ENCODE data around the gene WDR54. TPM values are rescaled to one million over a fixed set of nuclear protein-coding genes. Genes with fewer than 3 reads are reported as not detected.
"Not testable (repeated sequence)": the region's sequence is repeated elsewhere in the genome, so short reads cannot be mapped to it uniquely, and the experiment has no call there.

The WDR54 gene
- polyA plus RNA-seq, 3 donors, result 36.6 to 44.8 (median 43.2) TPM

GRCh38 chr2:74441170-74441689, 19.7 kb downstream of the WDR54 start:
- DNase-seq (ENCODE audit: extremely low read depth in 1 of 11, low read depth in 9 of 11, low spot score in 4 of 11), result no peak

GRCh38 chr2:74441690-74442482, 20.4 kb downstream of the WDR54 start, which contains the start of gene RTKN:
Gene RTKN, minus strand, starts transcription at chr2:74441937. Its CDS starts 121 bp downstream, at chr2:74441816.
- DNase-seq (ENCODE audit: extremely low read depth in 1 of 11, low read depth in 9 of 11, low spot score in 4 of 11), result peak in 2 of 11 donors; percentile 47 to 67

DNA sequence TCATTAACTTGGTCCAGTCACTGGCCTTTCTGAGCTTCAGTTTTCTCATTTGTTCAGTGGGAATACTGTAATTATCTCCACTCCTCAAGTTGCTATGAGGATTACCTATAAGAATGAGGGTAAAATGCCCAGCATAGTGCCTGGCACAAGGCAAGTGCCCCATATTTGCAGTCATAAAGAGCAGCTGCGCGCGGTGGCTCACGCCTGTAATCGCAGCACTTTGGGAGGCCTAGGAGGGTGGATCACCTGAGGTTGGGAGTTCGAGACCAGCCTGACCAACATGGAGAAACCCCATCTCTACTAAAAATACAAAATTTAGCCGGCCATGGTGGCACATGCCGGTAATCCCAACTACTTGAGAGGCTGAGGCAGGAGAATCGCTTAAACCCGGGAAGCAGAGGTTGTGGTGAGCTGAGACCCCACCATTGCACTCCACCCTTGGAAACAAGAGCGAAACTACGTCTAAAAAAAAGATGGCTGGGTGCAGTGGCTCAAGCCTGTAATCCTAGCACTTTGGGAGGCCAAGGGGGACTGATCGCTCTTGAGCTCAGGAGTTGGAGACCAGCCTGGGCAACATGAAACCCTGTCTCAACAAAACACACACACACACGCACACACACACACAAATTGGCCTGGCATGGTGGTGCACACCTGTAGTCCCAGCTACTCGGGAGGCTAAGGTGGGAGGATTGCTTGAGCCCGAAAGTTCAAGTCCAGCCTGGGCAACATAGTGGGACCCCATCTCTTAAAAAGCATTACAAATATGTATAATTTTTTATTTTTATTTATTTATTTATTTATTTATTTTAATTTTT, 21.2 kb downstream of the WDR54 start:
- not testable (repeated sequence) for DNase-seq (ENCODE audit: extremely low read depth in 1 of 11, low read depth in 9 of 11, low spot score in 4 of 11)

GRCh38 chr2:74444498-74445318, 23.2 kb downstream of the WDR54 start:
- no peak for DNase-seq (ENCODE audit: extremely low read depth in 1 of 11, low read depth in 9 of 11, low spot score in 4 of 11)

DNA sequence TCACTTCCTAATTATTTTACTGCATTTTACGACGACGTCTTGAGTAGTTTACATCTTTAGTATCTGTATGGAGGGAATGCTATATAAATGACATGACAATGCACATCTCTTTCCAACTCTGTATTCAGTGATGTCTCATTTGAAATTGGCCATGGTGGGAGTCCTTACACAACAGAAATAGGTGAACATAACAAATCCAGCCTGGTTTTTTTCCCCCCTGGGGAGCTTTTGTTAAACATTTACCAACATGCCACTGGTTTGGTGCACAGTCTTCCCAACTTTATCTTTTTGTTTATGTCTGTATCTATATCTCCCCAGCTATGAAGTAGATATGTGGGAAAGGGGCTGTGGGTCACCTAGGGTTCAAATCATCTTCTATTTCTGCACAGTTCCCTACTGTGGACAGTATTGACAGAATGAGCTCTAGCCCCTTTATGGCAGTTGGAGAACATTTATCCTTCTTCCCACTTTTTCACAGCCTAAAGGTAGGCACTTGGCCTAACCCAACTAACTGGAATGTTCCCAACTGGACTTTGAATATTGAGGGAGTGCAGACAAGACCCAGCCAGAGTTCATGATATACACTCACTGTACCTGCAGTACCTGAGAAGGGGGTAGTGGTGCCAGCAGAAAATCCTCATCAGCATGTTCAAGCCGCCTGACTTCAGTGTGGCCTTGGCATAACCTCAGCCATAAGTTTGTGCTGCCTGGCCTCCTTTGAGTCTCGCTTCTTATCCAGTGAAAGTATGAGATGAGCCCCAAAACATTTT, 25.9 kb downstream of the WDR54 start:
- DNase-seq (ENCODE audit: extremely low read depth in 1 of 11, low read depth in 9 of 11, low spot score in 4 of 11), result no peak

DNA sequence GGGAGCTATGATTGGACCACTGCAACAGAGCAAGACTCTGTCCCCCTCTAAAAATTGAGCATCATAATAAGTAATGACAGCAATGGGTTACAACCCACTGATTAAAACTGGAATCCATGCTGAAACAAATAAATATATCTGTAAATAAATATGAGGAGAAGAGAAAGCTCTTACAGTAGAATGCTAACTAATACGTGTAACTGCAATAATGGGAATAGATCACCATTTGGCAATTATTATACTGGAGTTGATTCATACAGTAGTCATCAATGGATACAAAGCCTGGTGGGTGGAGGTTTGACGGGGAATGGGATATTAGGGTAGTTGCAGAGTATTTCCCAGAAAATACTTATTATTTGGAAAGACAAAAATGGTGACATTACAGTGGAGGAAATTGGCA, 27.2 kb downstream of the WDR54 start:
- no peak for DNase-seq (ENCODE audit: extremely low read depth in 1 of 11, low read depth in 9 of 11, low spot score in 4 of 11)

GRCh38 chr2:74450570-74451190, 29.1 kb downstream of the WDR54 start:
- DNase-seq (ENCODE audit: extremely low read depth in 1 of 11, low read depth in 9 of 11, low spot score in 4 of 11), result no peak

GRCh38 chr2:74454654-74455511, 33.4 kb downstream of the WDR54 start, which contains the start of gene INO80B:
Gene INO80B, plus strand, starts transcription at chr2:74455087. Its CDS starts 30 bp downstream, at chr2:74455117.
- DNase-seq (ENCODE audit: extremely low read depth in 1 of 11, low read depth in 9 of 11, low spot score in 4 of 11), result peak; percentile 96 to 100 (median 98)

DNA sequence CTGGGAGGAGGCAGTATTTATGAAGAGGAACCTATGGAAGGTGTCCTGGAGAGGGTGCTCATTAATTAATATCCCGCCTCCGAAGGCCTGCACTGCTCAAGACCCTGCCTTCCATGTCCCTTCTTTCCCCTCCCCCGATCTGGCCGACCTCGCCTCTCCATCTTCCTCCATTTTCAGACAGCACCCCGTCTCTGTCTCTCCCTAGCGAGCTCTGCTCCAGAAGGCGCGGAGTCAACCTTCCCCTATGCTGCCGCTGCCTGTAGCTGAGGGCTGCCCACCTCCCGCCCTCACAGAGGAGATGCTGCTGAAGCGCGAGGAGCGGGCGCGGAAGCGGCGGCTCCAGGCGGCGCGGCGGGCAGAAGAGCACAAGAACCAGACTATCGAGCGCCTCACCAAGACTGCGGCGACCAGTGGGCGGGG, 35.6 kb downstream of the WDR54 start:
- peak in 1 of 11 donors; percentile 23 for DNase-seq (ENCODE audit: extremely low read depth in 1 of 11, low read depth in 9 of 11, low spot score in 4 of 11)

DNA sequence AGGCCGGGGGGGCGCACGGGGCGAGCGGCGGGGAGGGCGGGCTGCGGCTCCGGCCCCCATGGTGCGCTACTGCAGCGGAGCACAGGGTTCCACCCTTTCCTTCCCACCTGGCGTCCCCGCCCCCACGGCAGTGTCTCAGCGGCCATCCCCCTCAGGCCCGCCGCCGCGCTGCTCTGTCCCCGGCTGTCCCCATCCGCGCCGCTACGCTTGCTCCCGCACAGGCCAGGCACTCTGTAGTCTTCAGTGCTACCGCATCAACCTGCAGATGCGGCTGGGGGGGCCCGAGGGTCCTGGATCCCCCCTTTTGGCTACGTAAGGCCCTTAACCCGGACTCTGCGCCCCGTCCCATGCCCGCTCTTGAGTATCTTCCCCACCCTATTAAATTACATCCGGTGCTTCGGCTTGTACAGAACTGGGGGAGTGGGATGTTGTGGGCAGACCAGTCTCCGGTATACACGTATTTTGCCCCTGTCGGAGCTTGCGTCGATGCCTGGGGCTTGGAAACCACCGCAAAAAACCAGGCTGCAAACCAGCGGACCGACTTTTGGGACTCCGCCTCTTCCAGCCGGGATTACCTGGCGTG, 36.1 kb downstream of the WDR54 start:
- peak in 2 of 11 donors; percentile 64 to 68 for DNase-seq (ENCODE audit: extremely low read depth in 1 of 11, low read depth in 9 of 11, low spot score in 4 of 11)

DNA sequence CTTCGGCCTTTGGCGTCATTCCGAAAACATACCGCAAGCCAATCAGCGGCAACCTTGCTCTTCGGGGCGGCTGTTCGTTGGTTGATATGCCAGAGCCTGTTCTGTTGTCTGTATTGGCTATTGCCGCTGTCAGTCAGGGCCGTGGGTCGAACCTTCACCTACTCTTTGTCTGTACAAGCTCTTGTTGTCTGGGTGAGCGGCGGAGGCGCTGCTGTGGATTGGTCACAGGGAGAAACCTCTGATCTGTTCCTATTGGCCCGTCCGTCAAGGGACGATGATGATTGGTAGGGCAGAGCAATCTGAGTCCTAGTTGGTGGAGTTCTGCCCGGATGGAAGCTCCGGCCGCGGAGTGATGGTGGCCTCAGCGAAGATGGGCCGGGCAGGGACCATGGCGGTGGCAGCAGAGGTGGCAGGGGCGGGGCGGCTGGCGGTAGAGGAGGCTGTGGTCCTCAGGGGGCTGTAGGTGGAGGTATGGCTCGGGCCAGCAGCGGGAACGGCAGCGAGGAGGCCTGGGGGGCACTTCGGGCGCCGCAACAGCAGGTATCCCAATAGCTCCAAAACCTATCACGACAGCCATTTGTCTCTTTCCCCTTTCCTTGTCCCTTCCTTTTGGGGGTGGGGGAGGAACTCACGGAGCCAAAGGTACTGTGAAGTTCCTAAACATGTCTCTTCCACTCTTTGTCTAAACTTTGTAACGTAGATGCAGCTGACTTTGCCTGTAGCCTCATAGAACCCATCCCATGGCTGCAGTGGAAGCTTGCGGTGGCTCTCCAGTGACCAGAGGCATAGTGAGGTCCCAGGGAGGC, 36.8 kb downstream of the WDR54 start, which contains the start of gene WBP1:
Gene WBP1, plus strand, starts transcription at position 307 of the 806 bp plus-strand sequence. Its CDS starts 165 bp downstream, at position 472.
- DNase-seq (ENCODE audit: extremely low read depth in 1 of 11, low read depth in 9 of 11, low spot score in 4 of 11), result peak; percentile 100

DNA sequence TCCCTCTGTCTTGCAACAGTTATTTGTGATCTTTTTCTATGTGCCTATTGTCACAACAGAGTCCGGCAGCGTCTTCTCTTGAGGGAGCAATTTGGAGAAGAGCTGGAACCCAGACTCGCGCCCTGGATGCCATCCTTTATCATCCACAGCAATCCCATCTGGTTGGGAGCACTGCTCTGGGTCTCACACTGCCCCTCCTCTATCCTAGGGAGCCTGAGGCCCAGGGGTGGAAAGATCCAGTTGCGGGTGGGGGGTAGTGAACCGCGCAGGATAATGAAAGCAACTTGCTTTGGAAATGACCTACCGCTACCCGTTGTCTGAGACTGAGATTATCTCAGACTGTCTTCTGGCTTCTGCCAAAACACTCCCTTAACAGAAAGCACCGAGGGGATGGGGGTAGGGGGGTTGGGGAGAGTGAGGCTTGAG, 37.4 kb downstream of the WDR54 start:
- no peak for DNase-seq (ENCODE audit: extremely low read depth in 1 of 11, low read depth in 9 of 11, low spot score in 4 of 11)

GRCh38 chr2:74459503-74460118, 38.1 kb downstream of the WDR54 start:
- not testable (repeated sequence) for DNase-seq (ENCODE audit: extremely low read depth in 1 of 11, low read depth in 9 of 11, low spot score in 4 of 11)

GRCh38 chr2:74460187-74460586, 38.7 kb downstream of the WDR54 start:
- DNase-seq (ENCODE audit: extremely low read depth in 1 of 11, low read depth in 9 of 11, low spot score in 4 of 11), result not testable (repeated sequence)

Data from renal cortex interstitium (tissue), 11 donors.